ENCODE measurements around the gene ABRACL.
"Not testable (repeated sequence)": the region's sequence is repeated elsewhere in the genome, so short reads cannot be mapped to it uniquely, and the experiment has no call there.

The ABRACL gene

DNA sequence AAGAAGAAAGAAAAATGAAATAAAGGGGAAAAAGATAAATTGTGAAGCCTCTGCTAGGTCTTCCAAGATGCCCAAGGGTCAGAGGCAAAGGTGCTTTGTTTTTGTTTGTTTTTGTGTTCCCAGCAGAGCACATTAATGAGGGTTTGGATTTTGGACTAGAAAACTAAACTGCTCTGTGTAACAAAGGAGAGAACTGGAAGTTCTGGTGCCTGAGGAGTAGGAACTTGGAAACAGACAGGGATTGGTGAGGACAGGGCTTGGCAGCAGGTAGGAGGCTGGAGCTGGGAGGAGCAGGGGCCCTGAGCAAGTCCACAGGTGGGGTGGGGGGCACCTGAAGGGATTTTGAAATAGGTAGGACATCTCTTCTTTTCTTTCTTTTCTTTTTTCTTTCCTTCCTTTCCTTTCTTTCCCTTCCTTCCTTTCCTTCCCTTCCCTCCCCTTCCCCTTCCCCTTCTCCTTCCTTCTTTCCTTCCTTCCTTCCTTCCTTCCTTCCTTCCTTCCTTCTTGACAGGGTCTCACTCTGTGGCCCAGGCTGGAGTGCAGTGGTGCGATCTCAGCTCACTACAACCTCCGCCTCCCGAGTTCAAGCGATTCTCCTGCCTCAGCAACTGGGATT lies 15.3 kb upstream of the ABRACL start:
- DNase-seq: no peak

DNA sequence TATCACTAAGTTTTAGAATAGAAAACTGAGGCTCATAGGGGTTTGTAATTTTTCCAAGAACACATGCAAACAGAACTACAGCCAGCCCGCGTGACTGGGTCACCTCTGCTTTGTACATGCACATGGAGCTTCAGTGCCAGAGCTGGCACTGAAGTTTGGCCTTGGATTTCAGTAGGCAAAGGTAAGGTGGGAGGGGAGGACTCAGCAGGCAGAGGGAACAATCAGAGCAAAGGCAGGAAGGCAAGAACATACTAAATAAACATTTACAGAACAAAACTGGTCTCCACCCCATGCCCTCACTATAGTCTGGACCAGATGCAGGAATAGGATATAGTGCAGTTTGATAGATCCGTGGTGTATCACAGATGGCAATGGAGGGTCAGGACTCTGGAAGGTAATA lies 13.6 kb upstream of the ABRACL start:
- DNase-seq: no peak

DNA sequence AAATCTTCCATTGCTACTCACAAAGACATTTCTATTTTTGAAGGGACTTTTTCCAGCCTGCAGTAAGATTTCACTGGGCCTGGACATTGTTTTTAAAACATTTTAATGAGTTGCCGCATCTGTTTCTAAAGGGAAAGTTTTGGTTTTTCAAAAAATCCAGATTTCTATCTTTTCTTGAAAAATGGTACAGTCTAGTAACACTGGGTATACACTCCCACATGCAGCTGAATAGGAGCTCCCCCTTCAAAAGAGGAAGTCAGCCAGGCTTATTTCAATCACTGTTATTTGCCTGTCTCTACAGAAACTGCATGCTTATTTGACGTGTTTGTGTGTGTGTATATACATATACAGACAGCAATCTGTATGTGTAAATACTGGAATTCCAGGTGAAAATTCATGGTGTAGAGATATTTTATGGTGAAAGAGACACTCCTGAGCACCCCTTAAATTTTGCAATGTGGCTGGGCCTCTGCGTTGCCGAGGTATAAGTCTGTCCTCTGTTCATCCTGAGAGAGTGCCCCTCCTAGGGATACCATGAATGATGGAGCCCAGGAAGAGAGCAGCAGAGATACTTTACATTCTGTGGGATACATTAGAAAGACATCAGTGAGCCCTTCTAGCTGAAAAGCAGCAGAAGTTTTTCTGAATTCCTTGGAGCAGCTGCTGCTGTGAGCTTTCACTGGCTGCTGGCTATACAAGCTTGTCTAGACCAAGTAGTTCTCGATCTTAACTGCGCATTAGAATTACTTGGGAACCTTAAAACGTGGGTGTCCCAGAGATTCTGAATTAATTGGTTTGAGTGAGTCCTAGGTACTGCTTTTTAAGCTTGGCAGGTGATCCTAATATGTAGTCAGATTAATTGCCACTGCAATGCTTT lies 12.0 kb upstream of the ABRACL start:
- DNase-seq: no peak

DNA sequence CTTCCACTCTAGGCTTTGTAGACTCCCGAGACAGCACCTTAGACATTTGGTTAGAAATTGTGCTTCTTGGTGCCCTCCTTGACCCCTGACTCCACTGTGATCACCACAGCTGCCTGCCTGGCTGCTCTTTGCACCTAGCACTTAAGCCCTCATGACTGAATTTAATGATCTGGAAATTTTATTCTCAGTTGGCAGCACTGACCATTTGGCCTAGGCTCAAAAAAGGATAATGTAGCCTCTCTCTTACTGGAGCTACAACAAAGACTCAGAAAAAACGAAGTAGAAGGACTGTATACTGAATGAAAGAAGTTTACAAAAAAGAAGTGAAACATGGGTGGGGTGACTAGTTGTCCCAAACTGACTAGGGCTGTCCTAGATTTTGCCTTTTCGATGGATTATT lies 11.3 kb upstream of the ABRACL start:
- DNase-seq: peak; percentile 71

DNA sequence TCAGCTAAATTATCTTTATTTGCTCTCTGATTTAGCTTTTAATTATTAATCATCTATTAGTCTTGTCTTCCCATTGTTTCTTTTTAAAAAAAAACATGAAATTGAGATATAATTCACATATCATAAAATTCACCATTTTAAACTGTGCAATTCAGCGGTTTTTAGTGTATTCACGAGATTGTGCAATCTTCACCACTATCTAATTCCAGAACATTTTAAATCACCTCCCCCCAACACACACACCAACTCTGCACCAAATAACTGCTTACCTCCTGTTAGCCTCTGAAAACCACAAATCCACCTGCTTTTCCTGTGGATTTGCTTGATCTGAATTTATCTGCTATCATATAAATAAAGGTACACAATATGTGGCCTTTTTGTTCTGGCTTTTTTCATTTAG lies 8.8 kb upstream of the ABRACL start:
- DNase-seq: no peak

DNA sequence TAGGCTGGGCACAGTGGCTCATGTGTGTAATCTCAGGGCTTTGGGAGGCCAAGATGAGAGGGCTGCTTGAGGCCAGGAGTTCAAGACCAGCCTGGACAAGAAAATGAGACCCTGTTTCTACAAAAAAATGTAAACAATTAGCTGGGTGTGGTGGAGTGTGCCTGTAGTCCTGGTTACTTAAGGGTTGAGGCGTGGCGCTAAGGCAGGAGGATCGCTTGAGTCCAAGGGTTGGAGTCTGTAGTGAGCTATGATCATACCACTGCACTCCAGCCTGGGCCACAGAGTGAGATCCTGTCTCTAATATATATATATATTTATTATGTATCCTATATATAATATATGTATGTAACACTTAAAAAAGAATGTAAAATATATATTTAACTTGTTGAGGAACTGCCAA lies 7.9 kb upstream of the ABRACL start:
- no peak for DNase-seq

DNA sequence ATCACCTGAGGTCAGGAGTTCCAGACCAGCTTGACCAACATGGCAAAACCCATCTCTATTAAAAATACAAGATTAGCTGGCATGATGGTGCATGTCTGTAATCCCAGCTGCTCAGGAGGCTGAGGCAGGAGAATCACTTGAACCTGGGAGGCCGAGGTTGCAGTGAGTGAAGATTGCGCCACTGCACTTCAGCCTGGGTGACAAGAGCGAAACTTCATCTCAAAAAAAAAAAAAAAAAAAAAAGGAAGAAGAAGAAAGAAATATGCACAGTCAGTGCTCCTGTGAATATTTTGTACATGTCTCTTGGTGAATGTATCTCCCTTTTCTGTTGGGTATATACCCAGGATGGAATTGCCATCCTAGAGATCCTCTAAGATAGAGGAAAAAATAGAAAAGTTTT lies 3.1 kb upstream of the ABRACL start:
- DNase-seq: not testable (repeated sequence)

DNA sequence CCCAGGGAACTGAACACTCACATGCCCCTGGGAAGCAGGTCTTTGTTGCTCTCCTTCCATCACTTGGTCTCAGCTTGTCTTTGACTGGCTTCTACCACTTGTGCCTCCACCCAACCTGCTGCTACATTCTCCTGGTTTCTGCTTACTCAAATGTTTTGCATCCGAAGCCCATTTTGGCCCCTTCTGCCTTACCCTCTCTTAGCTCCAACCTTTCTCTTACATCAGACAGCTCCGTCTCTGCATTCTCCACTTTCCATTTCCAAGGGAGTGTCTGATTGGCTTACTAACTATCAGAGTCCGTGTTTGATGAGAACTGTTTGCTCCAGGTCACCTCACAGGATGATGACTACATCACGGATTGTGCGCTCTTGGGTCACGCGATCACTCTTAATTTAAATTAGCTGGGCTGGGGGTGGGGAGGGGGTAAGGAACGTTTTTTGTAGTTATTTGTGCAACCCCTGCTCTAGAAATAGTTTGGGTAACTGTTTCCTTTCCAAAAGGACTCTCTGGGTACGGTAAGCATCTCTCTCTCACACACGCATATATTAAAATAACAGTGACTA lies 844 bp upstream of the ABRACL start:
- DNase-seq: peak; percentile 88

DNA sequence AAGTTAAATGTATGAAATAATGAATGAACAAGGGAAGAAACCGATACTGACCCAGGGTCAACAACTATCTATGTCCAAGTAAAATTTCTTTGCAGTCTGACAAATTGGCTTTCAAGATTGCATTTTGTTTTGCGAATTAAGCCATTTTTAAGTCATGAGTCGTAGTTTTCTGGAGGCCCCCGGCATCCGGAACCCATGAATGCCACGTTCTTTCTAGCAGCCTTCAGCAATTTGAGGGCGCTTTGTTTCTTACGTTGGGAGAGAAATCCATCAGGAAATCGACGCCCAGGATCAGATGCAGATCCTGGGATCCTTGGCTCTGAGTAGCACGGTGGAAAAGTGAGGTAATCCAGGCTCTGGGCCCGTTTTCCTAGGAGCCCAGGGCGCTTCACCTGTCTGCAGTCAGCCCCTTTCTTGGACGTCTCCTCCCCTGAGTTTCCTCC lies 309 bp upstream of the ABRACL start:
- no peak for DNase-seq

DNA sequence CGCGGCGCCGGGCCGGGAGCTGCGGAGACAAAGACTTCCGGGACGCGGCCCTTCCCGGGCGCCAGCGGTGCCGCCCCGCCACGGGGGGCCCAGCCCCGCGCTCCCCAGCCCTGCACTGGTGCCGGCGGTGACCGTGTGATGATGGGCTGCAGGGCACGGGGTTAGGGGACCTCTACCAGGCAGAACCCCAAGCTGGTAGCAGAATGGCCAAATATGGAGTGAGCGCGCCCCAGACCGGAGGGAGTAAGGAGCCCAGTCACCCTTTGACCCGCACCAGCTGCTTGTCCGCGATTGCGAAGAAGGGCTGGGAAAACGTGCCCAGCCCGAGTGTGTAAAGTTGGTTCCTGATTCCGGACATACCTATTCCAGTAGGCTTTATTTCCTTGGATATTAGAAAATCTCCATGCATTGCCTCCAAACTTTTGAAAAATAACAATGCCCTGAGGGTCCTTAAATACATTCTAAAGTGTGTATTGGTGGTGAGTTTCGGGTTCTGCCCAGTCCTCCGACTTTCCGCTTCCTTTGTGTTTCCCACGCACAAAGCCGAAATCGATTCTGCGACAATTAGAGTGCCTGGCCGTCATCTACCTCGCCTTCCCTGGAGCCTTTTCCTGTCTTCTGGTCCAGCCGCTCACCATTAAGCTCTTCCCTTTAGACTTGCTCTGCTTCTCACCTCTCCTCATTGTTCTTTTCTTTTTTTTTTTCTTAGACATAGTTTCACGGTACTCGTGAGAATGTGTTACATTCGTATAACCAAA lies 1.1 kb downstream of the ABRACL start:
- peak; percentile 61 for DNase-seq

DNA sequence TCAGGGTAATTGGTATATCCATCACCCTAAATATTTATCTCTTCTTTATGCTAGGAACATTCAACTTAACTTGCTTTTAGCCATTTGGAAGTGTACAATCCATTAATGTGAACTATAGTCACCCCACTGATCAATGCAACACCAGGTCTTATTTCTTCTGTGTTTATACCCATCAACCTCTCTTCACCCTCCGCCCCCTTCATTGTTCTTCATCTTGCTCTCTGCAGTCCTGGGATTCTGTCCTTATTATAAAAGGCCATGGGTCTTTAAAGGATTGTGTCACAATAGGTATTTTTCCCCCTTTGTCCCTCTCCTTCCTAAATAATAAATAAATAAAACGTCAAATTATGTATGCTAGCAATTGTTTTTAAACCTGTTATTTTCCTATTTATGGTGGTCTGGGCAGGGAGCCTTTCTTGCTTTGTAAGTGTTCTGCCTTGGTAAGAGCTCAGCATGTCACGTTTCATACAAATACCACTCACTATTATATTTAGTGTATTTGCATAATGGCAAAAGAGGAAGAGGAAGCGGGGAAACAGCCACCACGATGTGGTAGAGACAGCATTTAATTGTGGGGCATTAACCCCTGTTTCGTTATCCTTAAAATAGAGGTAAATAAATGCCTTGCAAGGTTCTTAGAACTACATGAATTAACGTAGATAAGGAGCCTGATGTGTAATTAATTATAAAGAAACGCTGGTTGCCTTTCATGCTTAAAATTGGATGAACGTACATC lies 1.9 kb downstream of the ABRACL start:
- no peak for DNase-seq

DNA sequence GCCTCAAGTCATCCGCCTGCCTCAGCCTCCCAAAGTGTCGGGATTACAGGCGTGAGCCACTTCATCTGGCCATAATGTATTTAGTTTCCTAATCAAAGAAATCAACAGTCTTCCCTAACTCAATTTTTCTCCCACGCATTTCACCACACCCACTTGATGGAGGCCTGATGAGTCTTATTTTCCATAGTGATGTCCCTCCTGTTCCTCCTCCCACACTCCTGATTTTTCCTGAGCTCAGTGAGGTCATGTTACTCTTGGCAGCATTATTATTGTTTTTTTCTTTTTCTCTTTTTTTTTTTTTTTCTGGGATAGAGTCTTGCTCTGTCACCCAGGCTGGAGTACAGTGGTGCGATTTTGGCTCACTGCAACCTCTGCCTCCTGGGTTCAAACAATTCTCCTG lies 8.9 kb downstream of the ABRACL start:
- no peak for DNase-seq

DNA sequence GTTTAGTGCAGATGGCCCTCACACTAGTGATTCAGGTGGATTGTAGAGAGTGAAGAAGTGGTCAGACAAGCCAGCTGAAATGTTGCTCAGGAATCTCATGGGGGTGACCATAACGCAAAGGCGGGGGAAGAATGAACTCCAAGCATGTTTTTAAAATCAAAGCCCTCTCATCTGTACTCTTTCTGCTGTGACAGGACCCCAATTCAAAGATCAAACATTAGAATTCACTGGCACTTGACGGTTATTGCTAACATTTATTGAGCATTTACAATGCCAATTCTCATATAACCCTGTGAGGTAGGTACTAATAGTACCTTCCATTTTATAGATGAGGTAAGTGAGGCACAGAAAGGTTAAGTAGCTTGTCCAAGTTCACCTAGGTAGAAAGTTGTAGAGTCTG lies 15.7 kb downstream of the ABRACL start:
- DNase-seq: no peak

DNA sequence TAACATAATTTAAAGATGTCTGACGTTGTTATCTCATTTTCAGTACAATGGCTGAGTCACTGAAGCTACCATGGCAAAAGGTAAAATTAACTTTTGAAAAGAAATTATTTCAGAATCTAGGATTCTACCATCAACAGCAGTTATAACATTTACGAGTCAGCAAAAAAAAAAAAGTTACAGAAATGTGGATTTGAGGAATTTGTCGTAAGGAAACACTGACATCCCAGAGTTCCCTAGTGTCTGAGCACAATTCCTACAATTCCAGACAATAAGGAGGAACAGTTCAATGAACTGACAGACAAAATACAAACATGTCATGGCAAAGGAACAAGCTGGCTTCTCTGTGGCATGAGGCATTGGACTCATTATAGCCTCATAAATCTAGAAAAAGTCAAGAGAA lies 19.1 kb downstream of the ABRACL start:
- DNase-seq: no peak

DNA sequence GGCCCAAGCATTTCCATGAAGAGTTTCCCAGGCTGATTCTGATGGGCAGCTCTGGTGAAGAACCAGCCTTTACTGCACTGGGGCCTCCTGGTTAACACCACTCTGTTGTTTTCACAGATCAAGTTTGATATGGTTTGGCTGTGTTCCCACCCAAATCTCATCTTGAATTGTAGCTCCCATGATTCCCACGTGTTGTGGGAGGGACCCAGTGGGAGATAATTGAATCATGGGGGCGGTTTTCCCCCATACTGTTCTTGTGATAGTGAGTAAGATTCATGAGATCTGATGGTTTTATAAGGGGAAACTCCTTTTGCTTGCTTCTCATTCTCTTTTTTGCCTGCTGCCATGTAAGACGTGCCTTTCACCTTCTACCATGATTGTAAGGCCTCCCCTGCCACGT lies 20.4 kb downstream of the ABRACL start:
- not testable (repeated sequence) for DNase-seq

DNA sequence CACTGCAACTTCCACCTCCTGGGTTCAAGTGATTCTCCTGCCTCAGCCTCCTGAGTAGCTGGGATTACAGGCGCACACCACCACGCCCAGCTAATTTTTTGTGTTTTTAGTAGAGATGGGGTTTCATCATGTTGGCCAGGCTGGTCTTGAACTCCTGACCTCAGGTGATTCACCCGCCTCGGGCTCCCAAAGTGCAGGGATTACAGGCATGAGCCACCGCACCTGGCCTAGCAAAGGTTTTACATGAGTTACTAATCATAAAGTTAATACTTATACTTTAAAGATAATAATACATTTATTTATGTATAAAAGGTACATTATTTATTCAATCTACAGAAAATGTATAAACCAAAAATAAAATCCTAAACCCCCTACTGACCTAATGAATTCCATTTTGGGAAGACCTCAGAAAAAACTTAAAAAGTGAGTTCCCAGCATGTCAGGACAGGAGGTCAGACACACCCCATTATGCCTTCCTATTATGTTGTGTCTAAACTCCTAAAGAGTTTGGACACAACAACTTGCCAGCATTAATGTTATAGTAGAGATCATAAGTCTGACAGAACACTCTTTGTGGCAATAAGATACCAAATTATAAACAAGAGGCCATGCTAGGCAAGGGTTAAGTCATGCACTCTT lies 21.7 kb downstream of the ABRACL start:
- DNase-seq: not testable (repeated sequence)

DNA sequence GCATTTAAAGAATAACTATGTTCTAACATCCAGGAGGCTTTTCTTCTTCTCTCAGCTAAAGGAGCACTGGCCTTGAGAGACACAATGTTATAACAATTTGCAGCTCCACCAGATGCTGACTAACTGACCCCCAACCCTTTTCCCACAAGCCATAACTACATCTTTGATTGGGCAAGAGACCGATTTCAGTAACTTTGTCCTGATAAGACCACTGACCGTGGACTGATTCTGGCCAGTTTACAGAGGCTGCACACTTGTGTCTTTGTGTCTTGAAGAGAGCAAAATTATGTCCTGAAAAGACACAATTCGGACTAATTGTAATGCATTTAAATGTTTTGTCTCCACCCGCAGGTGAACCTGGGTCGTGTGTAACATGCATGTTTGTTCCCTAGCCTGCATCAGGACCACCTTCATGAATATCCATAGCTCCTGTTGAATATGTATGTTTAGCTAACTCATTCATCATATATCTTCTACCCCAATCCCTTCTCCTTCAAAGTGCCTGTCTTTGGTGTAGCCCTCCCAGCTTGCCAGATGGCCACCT lies 22.3 kb downstream of the ABRACL start:
- no peak for DNase-seq

DNA sequence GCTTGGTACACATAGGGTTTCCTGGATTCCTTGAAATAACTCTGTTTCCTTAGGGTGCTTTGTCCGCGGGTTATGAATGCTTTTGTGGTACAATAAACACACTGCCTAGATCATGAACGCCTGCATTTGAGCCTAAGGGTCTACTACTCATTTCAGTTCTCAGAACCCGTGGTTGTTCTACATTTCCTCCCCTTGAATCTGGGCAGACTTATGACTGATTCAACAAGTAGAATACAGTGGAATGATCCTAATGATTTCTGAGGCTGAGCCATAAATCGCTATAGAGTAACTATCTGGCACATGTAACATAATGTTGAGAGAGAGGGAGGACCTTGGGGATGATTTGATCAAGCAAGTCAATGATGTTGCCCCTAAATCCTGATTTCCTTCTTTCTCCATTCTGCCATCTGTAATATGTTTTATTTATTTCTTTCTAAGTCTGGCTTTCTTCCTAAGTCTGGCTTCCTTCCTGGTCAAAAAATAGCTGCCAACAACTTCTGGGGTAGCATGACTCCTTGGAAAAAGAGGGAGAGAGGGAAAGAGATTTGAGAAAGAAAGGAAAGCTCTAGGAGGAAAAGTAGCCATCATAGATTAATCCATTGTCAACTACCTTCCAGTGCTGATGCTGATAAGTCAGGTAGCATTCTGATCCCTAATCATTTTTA lies 23.0 kb downstream of the ABRACL start:
- DNase-seq: no peak

DNA sequence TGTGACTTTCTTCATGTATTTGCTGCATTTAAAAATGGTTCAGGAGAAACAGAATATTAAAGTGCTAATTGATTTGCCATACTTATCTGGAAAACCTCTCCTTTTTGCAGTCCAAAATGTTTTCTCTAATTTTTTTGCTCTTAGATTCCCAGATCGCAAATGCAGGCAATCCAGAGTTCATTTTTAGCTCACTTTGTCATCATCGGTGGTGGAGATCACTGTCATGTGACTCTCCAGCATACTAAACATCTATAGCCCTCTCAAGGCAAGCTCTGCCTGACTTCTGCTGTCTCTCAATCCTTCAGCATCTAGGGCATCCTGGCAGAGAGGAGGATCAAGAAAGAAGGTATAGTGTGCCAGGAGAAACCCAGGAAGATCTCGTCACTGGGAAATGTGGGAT lies 24.8 kb downstream of the ABRACL start:
- no peak for DNase-seq

DNA sequence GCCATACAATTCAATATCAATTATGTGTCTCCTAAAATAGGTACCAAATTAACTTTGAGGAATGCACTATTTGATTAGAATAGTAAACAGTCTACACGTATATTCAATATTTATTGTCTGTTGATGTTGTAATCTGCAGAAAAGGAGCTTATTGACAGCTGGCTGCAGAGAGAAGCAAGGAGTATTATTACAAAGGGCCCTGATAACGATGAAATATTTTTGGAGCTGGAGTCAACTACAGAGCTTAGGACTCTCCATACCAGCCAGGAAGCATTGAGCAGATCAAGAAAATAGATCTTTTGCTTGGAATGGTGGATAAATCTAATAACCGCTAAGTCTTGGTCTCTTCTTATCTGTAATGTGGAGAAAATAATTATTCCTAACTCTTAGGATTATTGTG lies 25.5 kb downstream of the ABRACL start:
- no peak for DNase-seq

DNA sequence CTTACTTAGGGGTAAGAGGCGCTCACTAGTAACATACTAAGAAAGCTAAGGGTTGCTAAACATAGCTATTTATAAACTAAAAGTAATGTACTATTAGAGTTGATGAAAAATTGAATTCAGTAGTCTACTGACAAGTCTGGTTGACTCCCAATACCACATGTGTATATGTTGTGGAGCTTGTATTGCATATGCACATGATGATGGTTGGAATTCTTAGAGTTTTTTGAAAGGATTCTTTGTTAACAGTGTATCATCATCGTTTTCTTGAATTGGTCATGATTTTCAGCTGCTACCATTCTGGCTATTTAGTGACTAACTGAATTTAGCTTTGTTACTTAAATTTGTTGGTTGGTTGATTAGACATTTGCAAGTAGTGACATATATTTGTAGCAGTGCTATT lies 27.2 kb downstream of the ABRACL start:
- no peak for DNase-seq

Measured in NCI-H1105 treated with DMSO at 0.1 percent for 48 hours (cell line).